ENCODE data around the gene ZNF488. TPM values are rescaled to one million over a fixed set of nuclear protein-coding genes. Genes with fewer than 3 reads are reported as not detected.
A peak's percentile ranks its signal among the peaks of the same experiment; 100 is the strongest.

The ZNF488 gene
- total RNA-seq, 1 donor from 2014 or later = 0.41 TPM

- H3K36me3 Mint-ChIP-seq (ENCODE audit: low read depth, unreplicated experiment) = no peaks in the 10 kb centered on the region
- no peaks in the 10 kb centered on the region for H3K4me1 Mint-ChIP-seq (ENCODE audit: unreplicated experiment)
- peak; percentile 1 for DNase-seq (ENCODE audit: low spot score)
- no peak overlapping the region for H3K4me3 Mint-ChIP-seq (ENCODE audit: unreplicated experiment)
- no peak overlapping the region for H3K27ac Mint-ChIP-seq (ENCODE audit: unreplicated experiment)
- TF ChIP-seq, protein P1, sequence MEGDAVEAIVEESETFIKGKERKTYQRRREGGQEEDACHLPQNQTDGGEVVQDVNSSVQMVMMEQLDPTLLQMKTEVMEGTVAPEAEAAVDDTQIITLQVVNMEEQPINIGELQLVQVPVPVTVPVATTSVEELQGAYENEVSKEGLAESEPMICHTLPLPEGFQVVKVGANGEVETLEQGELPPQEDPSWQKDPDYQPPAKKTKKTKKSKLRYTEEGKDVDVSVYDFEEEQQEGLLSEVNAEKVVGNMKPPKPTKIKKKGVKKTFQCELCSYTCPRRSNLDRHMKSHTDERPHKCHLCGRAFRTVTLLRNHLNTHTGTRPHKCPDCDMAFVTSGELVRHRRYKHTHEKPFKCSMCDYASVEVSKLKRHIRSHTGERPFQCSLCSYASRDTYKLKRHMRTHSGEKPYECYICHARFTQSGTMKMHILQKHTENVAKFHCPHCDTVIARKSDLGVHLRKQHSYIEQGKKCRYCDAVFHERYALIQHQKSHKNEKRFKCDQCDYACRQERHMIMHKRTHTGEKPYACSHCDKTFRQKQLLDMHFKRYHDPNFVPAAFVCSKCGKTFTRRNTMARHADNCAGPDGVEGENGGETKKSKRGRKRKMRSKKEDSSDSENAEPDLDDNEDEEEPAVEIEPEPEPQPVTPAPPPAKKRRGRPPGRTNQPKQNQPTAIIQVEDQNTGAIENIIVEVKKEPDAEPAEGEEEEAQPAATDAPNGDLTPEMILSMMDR (IDR thresholded peaks at IDR 0.05; ENCODE audit: unreplicated experiment) = no peak
- H3K27me3 Mint-ChIP-seq (ENCODE audit: unreplicated experiment) = peaks cover 2% of the 10 kb centered on the region
- no peaks in the 10 kb centered on the region for H3K9me3 Mint-ChIP-seq (ENCODE audit: unreplicated experiment)
Measured at GRCh38 chr10:47370015-47370767, 13.9 kb downstream of the ZNF488 start.

- Mint-ChIP-seq H3K4me3 (ENCODE audit: unreplicated experiment) (no peak overlapping the region), H3K27ac (ENCODE audit: unreplicated experiment) (no peak overlapping the region), H3K27me3 (ENCODE audit: unreplicated experiment) (peaks cover 4% of the 10 kb centered on the region), H3K4me1 (ENCODE audit: unreplicated experiment) (no peaks in the 10 kb centered on the region), H3K9me3 (ENCODE audit: unreplicated experiment) (no peaks in the 10 kb centered on the region), H3K36me3 (ENCODE audit: low read depth, unreplicated experiment) (no peaks in the 10 kb centered on the region)
- DNase-seq (ENCODE audit: low spot score) = no peak
- TF ChIP-seq, protein P1 (IDR thresholded peaks at IDR 0.05; ENCODE audit: unreplicated experiment) = no peak
Measured at GRCh38 chr10:47369251-47369894, 14.7 kb downstream of the ZNF488 start.

DNA sequence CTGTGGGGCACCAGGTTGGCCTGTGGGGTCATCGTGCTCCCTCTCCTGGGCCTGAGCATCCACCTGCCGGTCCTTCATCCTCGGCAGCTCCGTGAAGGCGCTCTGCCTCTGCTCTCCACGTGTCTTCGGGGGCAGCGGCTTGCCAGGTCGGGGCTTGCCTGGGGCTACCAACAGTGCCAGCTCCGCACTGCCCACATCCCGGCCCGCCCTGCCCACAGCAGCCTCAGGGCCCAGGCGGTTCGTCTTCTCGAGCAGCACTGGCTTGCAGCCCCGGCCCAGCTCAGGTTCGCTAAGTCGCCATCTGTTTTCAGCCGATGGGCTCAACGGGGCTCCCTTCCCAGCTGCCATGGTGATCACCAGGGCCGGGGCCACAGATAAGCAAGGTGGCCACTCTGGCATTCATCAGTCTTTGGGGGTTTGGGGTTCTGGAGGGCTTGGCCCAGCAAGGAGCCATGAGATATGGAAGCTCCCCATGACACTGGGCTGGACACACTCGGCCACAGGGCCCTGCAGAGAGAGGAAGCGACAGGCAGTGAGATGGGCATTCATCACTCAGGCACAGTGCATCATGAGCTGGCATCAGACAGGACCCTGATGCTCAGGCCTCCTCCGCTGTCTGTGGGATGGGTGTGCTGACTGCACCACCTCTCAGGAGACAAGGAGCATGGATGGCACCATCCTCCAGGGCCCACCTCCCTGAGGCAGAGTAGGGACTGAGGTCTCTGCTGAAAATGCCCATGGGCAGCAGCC, 15.5 kb downstream of the ZNF488 start:
- no peak for DNase-seq (ENCODE audit: low spot score)
- TF ChIP-seq, protein P1 (IDR thresholded peaks at IDR 0.05; ENCODE audit: unreplicated experiment) = no peak
- Mint-ChIP-seq H3K36me3 (ENCODE audit: low read depth, unreplicated experiment) (no peaks in the 10 kb centered on the region), H3K4me3 (ENCODE audit: unreplicated experiment) (no peak overlapping the region), H3K9me3 (ENCODE audit: unreplicated experiment) (no peaks in the 10 kb centered on the region), H3K27ac (ENCODE audit: unreplicated experiment) (no peak overlapping the region), H3K27me3 (ENCODE audit: unreplicated experiment) (peaks cover 4% of the 10 kb centered on the region), H3K4me1 (ENCODE audit: unreplicated experiment) (no peaks in the 10 kb centered on the region)

DNA sequence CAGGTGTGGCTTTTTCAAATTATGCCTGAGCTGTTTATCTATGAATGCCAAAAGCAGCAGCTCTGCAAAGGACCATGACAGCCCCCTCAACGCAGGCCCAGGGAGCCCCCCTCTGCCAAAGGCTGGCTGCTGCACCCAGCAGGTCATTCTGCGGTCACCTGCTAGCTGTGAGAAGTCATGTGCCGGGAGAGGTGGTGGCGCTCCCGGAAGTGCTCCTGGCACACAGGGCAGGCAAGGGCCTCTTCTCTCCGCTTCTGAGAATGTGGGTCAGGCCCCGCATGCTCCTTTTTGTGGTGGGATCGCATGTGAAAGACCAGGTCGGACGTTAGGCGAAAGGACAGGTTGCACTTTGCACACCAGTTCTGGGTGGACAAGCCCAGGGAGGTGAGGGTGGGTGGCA, 16.4 kb downstream of the ZNF488 start:
- no peaks in the 10 kb centered on the region for H3K4me1 Mint-ChIP-seq (ENCODE audit: unreplicated experiment)
- TF ChIP-seq, protein P1 (IDR thresholded peaks at IDR 0.05; ENCODE audit: unreplicated experiment) = no peak

More for the DNA sequence above, 16.4 kb downstream of the ZNF488 start:
- no peak overlapping the region for H3K27ac Mint-ChIP-seq (ENCODE audit: unreplicated experiment)
- H3K36me3 Mint-ChIP-seq (ENCODE audit: low read depth, unreplicated experiment) = no peaks in the 10 kb centered on the region
- no peak overlapping the region for H3K4me3 Mint-ChIP-seq (ENCODE audit: unreplicated experiment)
- peaks cover 4% of the 10 kb centered on the region for H3K27me3 Mint-ChIP-seq (ENCODE audit: unreplicated experiment)
- DNase-seq (ENCODE audit: low spot score) = no peak
- H3K9me3 Mint-ChIP-seq (ENCODE audit: unreplicated experiment) = no peaks in the 10 kb centered on the region

All from endothelial cell (in vitro differentiated cells).